Right lobe of liver (tissue), 4 donors: ENCODE measurements around the gene PTGFR.

Experiments used
- POLR2A ChIP-seq: fragments of 450-650 bp; IDR thresholded peaks from one replicate; pipeline ENCODE4 v1.6.1; 2017; ENCODE audit warnings: antibody characterized with exemption, mild to moderate bottlenecking
- TF ChIP-seq, protein P1 (sequence below), 4 donors: fragments of 200-600 bp in 3 of 4; fragments of 450-650 bp in 1 of 4; IDR thresholded peaks; one replicate each; pipeline versions ENCODE4 v1.5.1 to v1.8.0; 2016 to 2022; ENCODE audit warnings: antibody characterized with exemption in 4 of 4, mild to moderate bottlenecking in 2 of 4
- donor health status: DM: no; HTN: no; CAD: no.
- donor health status: DM: no; HTN: no; CAD: no.
- donor health status: DM: no; HTN: yes; CAD: no.

DNA sequence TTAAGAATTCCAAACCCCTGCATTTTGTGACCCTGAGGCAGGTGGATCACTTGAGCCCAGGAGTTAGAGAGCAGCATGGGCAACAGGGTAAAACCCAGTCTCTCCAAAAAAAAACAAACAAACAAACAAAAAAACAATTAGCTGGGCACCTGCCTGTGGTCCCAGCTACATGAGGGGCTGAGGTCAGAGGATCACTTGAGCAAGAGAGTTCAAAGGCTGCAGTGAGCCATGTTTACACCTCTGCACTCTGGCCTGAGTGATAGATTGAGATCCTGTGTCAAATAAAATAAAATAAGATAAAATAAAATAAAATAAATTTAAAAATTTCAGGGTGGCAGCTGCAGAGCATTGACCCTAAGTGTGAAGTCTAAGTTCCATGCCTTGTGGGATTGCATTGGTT lies 16.7 kb upstream of the PTGFR start:
- TF ChIP-seq, protein P1, sequence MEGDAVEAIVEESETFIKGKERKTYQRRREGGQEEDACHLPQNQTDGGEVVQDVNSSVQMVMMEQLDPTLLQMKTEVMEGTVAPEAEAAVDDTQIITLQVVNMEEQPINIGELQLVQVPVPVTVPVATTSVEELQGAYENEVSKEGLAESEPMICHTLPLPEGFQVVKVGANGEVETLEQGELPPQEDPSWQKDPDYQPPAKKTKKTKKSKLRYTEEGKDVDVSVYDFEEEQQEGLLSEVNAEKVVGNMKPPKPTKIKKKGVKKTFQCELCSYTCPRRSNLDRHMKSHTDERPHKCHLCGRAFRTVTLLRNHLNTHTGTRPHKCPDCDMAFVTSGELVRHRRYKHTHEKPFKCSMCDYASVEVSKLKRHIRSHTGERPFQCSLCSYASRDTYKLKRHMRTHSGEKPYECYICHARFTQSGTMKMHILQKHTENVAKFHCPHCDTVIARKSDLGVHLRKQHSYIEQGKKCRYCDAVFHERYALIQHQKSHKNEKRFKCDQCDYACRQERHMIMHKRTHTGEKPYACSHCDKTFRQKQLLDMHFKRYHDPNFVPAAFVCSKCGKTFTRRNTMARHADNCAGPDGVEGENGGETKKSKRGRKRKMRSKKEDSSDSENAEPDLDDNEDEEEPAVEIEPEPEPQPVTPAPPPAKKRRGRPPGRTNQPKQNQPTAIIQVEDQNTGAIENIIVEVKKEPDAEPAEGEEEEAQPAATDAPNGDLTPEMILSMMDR (IDR thresholded peaks at IDR 0.05) = no peak
- TF ChIP-seq POLR2A = no peak
